Fibroblast of villous mesenchyme (primary cell): Measurements from ENCODE around the gene DARS1. TPM values are rescaled to one million over a fixed set of nuclear protein-coding genes. Genes with fewer than 3 reads are reported as not detected.

Experiments
- DNase-seq: peaks from one replicate; pipeline ENCODE4 v3.0.0-alpha.2; 2010; ENCODE audit warnings: low read depth
- H3K4me3 ChIP-seq: 2 replicates; pipeline ENCODE4 v1.5.1; 2011; ENCODE audit warnings: low read depth, mild to moderate bottlenecking, low read length
- total RNA-seq: library from RNA; depleted of rRNA; stranded (reverse); fragments of >200 nt; gene quantifications from 2 replicates; pipeline ENCODE4 v1.2.3, GENCODE V29; 2012
- TF ChIP-seq, protein P1 (sequence below): IDR thresholded peaks from 2 replicates; pipeline ENCODE4 v1.5.1; 2012; ENCODE audit warnings: low read depth, mild to moderate bottlenecking, low read length; ENCODE audit not compliant: insufficient read depth

Gene DARS1
- total RNA-seq, 1 donor, result 94.1 TPM

DNA sequence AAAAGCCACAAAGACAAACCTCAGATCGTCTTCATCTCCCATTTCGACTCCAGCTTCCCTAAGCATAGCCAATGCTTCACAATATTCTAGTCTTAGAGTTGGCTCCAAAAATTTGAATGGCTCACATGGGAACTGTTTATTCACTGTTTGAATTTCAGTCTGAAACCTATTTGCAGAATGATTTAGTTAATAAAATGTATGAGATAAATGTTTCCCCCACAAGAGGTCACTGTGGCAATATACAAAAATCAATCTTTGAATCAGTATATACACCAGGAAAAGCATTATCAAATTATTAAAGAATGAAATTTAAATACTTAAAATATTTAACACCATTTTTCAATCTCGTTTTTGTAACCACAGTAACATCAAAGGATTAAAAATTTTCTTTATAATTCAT lies 69.2 kb downstream of the DARS1 start:
- no peak overlapping the region for H3K4me3 ChIP-seq
- TF ChIP-seq, protein P1, sequence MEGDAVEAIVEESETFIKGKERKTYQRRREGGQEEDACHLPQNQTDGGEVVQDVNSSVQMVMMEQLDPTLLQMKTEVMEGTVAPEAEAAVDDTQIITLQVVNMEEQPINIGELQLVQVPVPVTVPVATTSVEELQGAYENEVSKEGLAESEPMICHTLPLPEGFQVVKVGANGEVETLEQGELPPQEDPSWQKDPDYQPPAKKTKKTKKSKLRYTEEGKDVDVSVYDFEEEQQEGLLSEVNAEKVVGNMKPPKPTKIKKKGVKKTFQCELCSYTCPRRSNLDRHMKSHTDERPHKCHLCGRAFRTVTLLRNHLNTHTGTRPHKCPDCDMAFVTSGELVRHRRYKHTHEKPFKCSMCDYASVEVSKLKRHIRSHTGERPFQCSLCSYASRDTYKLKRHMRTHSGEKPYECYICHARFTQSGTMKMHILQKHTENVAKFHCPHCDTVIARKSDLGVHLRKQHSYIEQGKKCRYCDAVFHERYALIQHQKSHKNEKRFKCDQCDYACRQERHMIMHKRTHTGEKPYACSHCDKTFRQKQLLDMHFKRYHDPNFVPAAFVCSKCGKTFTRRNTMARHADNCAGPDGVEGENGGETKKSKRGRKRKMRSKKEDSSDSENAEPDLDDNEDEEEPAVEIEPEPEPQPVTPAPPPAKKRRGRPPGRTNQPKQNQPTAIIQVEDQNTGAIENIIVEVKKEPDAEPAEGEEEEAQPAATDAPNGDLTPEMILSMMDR, result peak; percentile 43
- peak; percentile 53 for DNase-seq

DNA sequence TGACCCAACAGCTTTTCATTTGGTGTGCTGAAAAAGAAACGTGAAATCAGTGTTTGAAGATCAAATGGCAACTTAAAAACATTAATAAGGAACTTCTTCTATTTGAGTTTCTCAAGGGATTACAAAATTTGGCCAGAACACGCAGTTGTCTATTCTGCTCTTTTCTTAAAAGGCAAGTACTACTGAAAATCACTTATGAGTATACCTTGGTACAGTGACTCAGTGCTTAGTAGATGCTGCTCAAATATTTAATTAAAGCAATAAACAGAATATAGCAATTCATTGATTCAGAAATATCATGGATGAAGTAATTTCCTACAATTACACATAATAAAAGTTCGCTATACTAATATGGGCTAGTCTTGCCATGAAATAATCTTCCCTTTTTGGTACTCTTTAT lies 70.9 kb downstream of the DARS1 start:
- TF ChIP-seq, protein P1, result no peak
- H3K4me3 ChIP-seq, result no peak overlapping the region
- DNase-seq, result no peak

DNA sequence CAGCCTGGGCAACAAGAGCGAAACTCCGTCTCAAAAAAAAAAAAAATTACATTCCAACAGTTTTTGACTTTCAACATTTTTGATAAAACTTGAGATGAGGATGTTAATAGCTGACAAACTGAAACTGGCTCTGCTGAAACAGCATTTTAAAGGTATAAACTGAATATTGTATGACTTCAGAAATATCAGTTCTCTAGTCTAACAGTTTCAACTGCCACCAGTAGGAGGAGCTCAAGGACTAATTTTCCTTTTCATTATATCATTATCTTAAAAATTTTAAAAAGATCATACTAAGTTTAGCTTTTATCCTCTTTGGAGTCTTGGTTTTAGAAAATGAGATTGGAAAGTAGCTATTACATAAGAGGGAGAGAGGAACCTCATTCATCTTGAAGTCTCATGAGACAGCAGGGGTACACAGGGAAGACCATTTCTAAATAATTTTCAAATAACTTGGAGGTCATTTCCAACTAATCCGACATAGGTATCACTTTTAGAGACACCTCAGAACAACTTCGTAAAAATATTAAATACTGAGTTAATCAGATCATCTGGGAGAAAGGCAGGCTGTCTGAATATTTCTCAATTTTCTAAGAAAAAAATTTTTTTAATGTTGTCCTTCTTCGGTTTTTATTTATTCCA lies 71.6 kb downstream of the DARS1 start:
- peak; percentile 53 for DNase-seq
- TF ChIP-seq, protein P1, result peak; percentile 76
- no peak overlapping the region for H3K4me3 ChIP-seq

DNA sequence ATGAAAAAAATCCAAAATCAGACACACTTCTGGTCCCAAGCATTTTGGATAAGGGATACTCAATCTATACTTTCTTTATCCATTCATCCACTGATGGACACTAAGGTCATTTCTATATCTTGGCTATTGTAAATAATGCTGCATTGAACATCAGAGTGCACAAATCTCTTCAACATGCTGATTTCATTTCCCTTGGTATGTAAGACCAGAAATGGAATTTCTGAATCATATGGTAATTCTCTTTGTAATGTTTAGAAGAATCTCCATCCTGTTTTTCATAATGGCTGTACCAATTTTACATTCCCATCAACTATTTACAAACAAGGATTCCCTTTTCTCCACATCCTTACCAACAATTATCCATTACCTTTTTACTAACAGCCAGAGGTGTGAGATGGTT lies 75.5 kb downstream of the DARS1 start:
- TF ChIP-seq, protein P1, result no peak
- no peak overlapping the region for H3K4me3 ChIP-seq
- DNase-seq, result peak; percentile 1

DNA sequence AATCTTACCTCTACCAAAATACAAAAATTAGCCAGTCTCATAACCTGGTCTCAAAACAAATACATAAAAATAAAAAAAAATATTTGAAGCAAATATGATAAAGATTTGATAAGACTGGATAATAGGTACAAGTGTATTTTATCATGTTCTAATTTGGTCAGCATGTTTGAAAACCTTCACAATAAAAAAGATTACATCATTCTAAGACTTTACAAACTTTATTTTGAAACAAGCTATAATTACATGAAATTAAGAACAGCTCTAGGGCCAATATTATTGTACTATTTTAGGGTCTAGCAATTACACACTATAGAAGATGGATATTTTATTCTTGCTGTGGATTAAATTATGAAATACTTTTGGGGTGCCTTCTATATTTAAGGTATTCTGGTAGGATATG lies 79.7 kb downstream of the DARS1 start:
- DNase-seq, result no peak
- H3K4me3 ChIP-seq, result no peak overlapping the region
- TF ChIP-seq, protein P1, result no peak

DNA sequence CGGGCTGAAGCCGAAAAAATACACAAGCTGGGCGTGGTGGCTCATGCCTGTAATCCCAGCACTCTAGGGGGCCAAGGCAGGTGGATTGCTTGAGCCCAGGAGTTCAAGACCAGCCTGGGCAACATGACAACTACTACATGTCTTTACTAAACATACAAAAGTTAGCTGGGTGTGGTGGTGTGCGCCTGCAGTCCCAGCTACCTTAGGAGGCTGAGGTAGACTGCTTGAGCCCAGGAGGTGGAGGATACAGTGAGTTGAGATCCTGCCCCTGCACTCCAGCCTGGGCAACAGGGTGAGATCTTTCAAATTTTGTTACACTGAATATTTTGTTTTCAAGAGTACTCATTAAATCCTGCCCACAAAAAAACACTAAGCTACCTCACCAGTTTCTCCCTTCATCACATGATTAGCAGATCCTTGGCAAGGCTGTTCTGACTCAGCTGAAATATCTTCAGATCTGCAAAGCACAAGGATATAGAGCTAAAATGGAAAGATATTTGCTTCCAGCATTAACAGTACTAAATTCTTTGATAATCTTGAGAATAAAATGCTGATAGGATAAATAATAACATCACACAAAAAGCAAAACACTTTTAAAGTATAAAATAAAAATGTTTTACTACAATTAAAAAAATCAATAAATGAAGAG lies 81.0 kb downstream of the DARS1 start:
- no peak overlapping the region for H3K4me3 ChIP-seq
- TF ChIP-seq, protein P1, result no peak
- peak; percentile 61 for DNase-seq
